GM12892 (cell line): ENCODE data around the gene SPTLC3.

Experiments used
- POLR2A ChIP-seq: IDR thresholded peaks from 2 replicates; pipeline ENCODE4 v1.6.1; 2011; ENCODE audit warnings: low read depth, low read length, control low read depth
- POLR2AphosphoS5 ChIP-seq: IDR thresholded peaks from 2 replicates; pipeline ENCODE4 v1.6.1; 2011; ENCODE audit warnings: low read depth, low read length, control low read depth

DNA sequence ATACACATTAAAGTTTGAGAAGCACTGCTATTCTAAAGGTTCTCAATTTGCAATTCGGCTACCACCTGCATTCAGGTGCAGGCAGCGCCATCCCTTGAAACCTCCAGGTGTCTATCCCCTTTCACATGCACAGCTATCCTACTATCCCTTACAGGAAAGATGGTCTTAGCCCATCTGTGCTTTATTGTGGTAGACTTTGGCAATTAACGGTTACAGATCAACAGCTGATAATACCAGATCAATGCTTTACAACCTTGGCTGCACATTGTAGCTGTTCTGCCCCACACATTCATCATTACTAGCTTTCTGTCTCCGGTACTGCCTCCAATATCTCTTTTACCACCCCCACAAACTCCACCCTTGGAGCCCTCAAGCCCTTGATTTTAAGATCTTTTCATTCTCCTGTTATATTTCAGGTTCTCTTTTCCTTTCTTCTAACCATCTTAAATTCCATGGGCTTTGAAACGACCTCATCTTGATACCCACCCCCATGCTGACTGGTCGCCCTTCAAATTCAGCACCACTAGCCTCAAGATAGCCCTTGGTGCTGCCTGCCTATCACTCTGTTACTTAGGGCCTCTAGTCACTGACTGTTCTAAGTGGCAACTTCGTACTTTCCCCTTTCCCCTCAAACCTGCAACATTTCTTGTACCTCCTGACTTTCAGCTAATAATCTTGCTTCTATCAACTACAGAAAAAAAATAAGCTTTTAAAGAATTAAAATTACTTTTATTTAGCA is 50.8 kb downstream of the SPTLC3 start:
- TF ChIP-seq POLR2A (no peak), POLR2AphosphoS5 (no peak)
